MM.1S (cell line): ENCODE measurements around the gene CETP.

Source experiments
- DNase-seq: peaks from one replicate; pipeline ENCODE4 v3.0.0-alpha.2; 2015
- H2AFZ ChIP-seq: fragments of 300-600 bp; sonication (generic); 2 replicates; pipeline ENCODE4 v1.6.0; 2016; ENCODE audit warnings: antibody characterized with exemption, low read length
- H3F3A ChIP-seq: fragments of 300-600 bp; sonication (generic); 2 replicates; pipeline ENCODE4 v1.6.1; 2016; ENCODE audit warnings: mild to moderate bottlenecking, antibody characterized with exemption, low read length, moderate library complexity, mixed read lengths; ENCODE audit not compliant: insufficient read depth
- H3K27ac ChIP-seq: fragments of 300-600 bp; sonication (generic); 2 replicates; pipeline ENCODE4 v1.5.1; 2016; ENCODE audit warnings: mild to moderate bottlenecking, low read length
- H3K27me3 ChIP-seq: fragments of 300-600 bp; sonication (generic); replicated peaks from 2 replicates; pipeline ENCODE4 v1.6.0; 2016; ENCODE audit warnings: low read length; ENCODE audit not compliant: insufficient read depth
- H3K36me3 ChIP-seq: fragments of 300-600 bp; sonication (generic); replicated peaks from 2 replicates; pipeline ENCODE4 v1.6.1; 2016; ENCODE audit warnings: mild to moderate bottlenecking, low read length, mixed read lengths; ENCODE audit not compliant: insufficient read depth
- H3K4me1 ChIP-seq: fragments of 300-600 bp; sonication (generic); 2 replicates; pipeline ENCODE4 v1.6.1; 2016; ENCODE audit warnings: low read length, mixed read lengths
- H3K4me2 ChIP-seq: fragments of 300-600 bp; sonication (generic); 2 replicates; pipeline ENCODE4 v1.6.0; 2016; ENCODE audit warnings: low read depth, low read length
- H3K4me3 ChIP-seq: fragments of 300-600 bp; sonication (generic); 2 replicates; pipeline ENCODE4 v1.5.1; 2016; ENCODE audit warnings: low read length, mixed read lengths
- H3K79me2 ChIP-seq: fragments of 300-600 bp; sonication (generic); 2 replicates; pipeline ENCODE4 v1.6.1; 2016; ENCODE audit warnings: mixed run types, low read length, mixed read lengths
- H3K9ac ChIP-seq: fragments of 300-600 bp; sonication (generic); 2 replicates; pipeline ENCODE4 v1.6.1; 2016; ENCODE audit warnings: low read length, mixed read lengths
- H3K9me2 ChIP-seq: fragments of 300-600 bp; sonication (generic); replicated peaks from 2 replicates; pipeline ENCODE4 v1.6.1; 2016; ENCODE audit warnings: mild to moderate bottlenecking, low read length, mixed read lengths; ENCODE audit not compliant: insufficient read depth
- H3K9me3 ChIP-seq: fragments of 300-600 bp; sonication (generic); replicated peaks from 2 replicates; pipeline ENCODE4 v1.6.1; 2016; ENCODE audit warnings: mild to moderate bottlenecking, low read length, mixed read lengths; ENCODE audit not compliant: insufficient read depth
- H4K20me1 ChIP-seq: fragments of 300-600 bp; sonication (generic); 2 replicates; pipeline ENCODE4 v1.6.1; 2016; ENCODE audit warnings: mild to moderate bottlenecking, low read length, moderate library complexity, mixed read lengths; ENCODE audit not compliant: insufficient read depth
- EZH2 ChIP-seq: fragments of 300-600 bp; sonication (generic); optimal IDR thresholded peaks from 2 replicates; pipeline ENCODE3; 2017; ENCODE audit warnings: low read depth, mild to moderate bottlenecking, antibody characterized with exemption, low read length, mixed read lengths
- EZH2phosphoT487 ChIP-seq: fragments of 300-600 bp; sonication (generic); IDR thresholded peaks from 2 replicates; pipeline ENCODE4 v1.6.1; 2018; ENCODE audit warnings: antibody characterized with exemption, low read length
- TF ChIP-seq, protein P1 (sequence below): fragments of 300-600 bp; sonication (generic); IDR thresholded peaks from 2 replicates; pipeline ENCODE4 v1.5.1; 2016; ENCODE audit warnings: antibody characterized with exemption, low read length, mixed read lengths

Gene CETP

DNA sequence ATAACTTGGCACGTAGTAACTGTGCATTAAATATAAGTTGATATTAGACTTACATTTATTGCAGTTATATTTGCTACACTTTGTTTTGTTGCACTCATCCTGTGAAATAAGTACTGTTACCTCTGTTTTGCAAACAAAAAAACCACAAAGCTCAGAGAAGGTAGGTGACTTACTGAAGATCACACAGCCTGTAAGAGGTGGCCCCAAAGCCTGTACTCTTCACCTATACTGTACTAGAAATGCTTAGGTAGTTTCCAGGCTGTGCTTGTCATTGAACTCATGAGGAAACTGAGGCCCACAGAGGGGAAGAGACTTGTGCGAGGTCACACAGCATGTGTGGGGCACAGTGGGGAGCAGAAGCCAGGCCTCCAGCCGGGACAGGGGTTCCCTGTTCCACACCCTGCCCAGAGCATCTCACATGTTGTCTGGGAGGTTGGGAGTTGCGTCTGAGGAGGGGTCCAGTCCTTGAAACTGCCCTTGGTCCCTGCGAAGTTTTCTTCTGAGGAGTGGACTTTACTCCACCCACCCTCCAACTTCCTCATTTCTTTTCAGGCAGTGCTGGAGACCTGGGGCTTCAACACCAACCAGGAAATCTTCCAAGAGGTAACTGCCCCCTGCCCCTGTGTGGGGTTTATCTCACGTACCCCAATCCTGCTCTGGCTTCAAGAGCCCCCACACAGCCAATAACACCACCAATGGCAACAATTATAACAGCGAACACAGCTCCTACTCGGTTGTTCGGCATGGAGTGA lies 13.0 kb downstream of the CETP start:
- Histone ChIP-seq H4K20me1 (no peaks in the 10 kb centered on the region), H3F3A (peaks cover 6% of the 10 kb centered on the region; the same call in 1 of the 2 replicates), H2AFZ (no peak overlapping the region), H3K4me2 (peak overlapping the region; percentile 54; the same call in 1 of the 2 replicates), H3K9me2 (no peaks in the 10 kb centered on the region), H3K36me3 (no peaks in the 10 kb centered on the region), H3K79me2 (no peaks in the 10 kb centered on the region), H3K27ac (no peak overlapping the region), H3K27me3 (peaks cover 37% of the 10 kb centered on the region), H3K9ac (no peak overlapping the region), H3K4me1 (peaks cover 15% of the 10 kb centered on the region), H3K4me3 (no peak overlapping the region), H3K9me3 (no peaks in the 10 kb centered on the region)
- no peak for DNase-seq
- TF ChIP-seq EZH2 (no peak), EZH2phosphoT487 (no peak)
- TF ChIP-seq, protein P1, sequence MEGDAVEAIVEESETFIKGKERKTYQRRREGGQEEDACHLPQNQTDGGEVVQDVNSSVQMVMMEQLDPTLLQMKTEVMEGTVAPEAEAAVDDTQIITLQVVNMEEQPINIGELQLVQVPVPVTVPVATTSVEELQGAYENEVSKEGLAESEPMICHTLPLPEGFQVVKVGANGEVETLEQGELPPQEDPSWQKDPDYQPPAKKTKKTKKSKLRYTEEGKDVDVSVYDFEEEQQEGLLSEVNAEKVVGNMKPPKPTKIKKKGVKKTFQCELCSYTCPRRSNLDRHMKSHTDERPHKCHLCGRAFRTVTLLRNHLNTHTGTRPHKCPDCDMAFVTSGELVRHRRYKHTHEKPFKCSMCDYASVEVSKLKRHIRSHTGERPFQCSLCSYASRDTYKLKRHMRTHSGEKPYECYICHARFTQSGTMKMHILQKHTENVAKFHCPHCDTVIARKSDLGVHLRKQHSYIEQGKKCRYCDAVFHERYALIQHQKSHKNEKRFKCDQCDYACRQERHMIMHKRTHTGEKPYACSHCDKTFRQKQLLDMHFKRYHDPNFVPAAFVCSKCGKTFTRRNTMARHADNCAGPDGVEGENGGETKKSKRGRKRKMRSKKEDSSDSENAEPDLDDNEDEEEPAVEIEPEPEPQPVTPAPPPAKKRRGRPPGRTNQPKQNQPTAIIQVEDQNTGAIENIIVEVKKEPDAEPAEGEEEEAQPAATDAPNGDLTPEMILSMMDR: no peak

DNA sequence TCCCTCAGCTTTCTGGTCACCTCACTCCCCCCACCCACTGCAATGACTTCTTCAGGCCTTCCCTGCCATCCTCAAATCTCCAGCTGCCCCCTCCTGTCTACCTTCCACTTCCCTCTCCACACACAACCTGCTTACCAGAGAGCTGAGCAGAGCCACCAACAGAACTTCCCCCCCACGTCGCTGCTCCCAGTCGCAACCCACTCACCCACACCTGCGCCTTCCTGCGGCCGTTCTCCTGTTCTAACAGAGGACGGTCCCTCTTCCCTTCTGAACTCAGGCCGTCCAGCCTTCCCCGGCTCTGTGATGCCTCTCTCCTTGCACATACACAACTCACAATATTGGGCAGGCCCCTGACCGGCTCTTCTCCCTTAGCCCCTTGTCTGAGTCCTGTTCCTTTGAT lies 14.0 kb downstream of the CETP start:
- no peak overlapping the region for H3K4me2 ChIP-seq
- no peak overlapping the region for H3K9ac ChIP-seq
- H4K20me1 ChIP-seq: no peaks in the 10 kb centered on the region
- H3K9me2 ChIP-seq: no peaks in the 10 kb centered on the region
- H3K36me3 ChIP-seq: no peaks in the 10 kb centered on the region
- peaks cover 45% of the 10 kb centered on the region for H3K27me3 ChIP-seq
- H3K4me1 ChIP-seq: peaks cover 15% of the 10 kb centered on the region
- no peak overlapping the region for H3K4me3 ChIP-seq
- no peaks in the 10 kb centered on the region for H3K79me2 ChIP-seq
- H2AFZ ChIP-seq: no peak overlapping the region
- no peak for DNase-seq
- H3F3A ChIP-seq: peaks cover 6% of the 10 kb centered on the region; the same call in 1 of the 2 replicates
- TF ChIP-seq EZH2 (no peak), EZH2phosphoT487 (no peak)
- TF ChIP-seq, protein P1: no peak
- H3K27ac ChIP-seq: no peak overlapping the region
- H3K9me3 ChIP-seq: no peaks in the 10 kb centered on the region

DNA sequence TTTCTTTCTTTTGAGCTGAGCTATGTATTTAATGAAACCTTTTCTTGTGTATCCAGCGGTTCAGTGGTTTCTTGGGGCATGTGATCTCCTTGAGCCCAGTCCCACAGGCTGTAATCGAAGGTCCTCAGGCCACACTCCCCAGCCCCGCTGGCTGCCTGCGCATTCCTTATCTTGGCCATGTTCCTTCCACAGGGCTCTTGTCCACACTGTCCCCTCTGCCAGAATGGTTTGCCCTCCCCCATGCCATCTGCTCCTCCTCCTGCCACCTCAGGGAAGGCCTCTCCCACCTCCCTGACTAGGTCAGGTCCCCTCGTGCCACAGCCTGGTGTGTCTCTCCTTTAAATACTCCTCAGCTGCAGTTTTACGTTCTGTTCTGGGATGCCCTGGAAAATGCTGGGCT lies 15.5 kb downstream of the CETP start:
- Histone ChIP-seq H3K4me3 (no peak overlapping the region), H3K4me2 (no peak overlapping the region), H3K27me3 (peaks cover 59% of the 10 kb centered on the region), H3K9me2 (no peaks in the 10 kb centered on the region), H3K9me3 (no peaks in the 10 kb centered on the region), H3K36me3 (no peaks in the 10 kb centered on the region), H3K27ac (no peak overlapping the region), H3K79me2 (no peaks in the 10 kb centered on the region), H3K9ac (no peak overlapping the region), H2AFZ (no peak overlapping the region), H3K4me1 (peaks cover 15% of the 10 kb centered on the region), H4K20me1 (no peaks in the 10 kb centered on the region; the same call in 1 of the 2 replicates), H3F3A (peaks cover 6% of the 10 kb centered on the region)
- TF ChIP-seq, protein P1: no peak
- TF ChIP-seq EZH2: no peak
- no peak for TF ChIP-seq EZH2phosphoT487
- no peak for DNase-seq
